GM19468 (cell line): ENCODE measurements around the gene NETO2.
"Not testable (repeated sequence)": the region's sequence is repeated elsewhere in the genome, so short reads cannot be mapped to it uniquely, and the experiment has no call there.

ENCODE experiments used
- ATAC-seq: cut with Tn5 transposase; IDR thresholded peaks from one replicate; pipeline ENCODE4 v1.9.1; 2021; ENCODE audit warnings: mild to moderate bottlenecking, moderate library complexity, moderate number of reproducible peaks; ENCODE audit not compliant: unreplicated experiment; ENCODE audit errors: extremely low read depth

Gene NETO2, protein sequence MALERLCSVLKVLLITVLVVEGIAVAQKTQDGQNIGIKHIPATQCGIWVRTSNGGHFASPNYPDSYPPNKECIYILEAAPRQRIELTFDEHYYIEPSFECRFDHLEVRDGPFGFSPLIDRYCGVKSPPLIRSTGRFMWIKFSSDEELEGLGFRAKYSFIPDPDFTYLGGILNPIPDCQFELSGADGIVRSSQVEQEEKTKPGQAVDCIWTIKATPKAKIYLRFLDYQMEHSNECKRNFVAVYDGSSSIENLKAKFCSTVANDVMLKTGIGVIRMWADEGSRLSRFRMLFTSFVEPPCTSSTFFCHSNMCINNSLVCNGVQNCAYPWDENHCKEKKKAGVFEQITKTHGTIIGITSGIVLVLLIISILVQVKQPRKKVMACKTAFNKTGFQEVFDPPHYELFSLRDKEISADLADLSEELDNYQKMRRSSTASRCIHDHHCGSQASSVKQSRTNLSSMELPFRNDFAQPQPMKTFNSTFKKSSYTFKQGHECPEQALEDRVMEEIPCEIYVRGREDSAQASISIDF

DNA sequence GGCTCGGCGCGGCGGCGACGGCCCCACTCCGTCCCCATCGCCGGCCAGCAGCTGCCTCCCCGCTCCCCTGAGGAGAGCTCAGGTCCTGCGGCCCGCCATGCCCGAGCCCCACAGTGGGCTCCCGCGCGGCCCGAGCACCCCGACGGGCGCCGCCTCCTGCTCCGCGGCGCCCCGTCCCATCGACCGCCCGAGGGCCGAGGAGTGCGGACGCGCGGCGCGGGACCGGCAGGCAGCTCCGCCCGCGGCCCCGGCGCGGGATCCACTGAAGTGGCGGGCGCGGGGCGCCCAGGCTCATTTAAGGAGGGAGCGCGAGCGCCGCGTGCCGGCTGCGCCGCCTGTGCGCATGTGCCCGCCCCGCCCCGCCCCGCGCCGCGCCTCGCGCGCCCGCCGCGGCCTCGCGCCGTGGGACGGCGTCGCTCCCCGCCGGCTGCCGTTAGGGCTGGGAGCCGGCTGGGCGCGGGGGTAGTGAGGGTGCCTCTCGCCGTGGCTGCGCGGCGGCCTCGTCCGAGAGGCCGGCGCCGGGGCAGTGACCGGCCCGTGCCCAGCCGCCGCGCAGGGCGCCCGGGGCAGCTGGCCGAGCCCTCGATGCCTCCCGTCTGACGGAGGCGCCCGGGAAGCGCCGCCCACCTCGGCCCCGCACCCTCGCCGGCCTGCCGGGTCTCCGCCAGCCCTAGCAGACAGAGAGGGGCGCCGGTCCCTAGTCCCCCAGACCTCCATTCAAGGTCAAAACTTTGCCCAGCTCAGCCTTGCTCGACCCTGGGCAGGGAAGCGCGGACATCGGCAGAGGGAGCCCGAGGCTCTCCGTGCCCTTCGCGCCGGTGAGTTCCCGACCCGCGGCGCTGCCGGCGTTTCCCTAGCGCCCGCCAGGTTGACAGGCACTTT is at the start of gene NETO2:
Gene NETO2 (minus strand): TSS at position 269 of the 882 bp plus-strand sequence. CDS start 333 bp downstream, outside the sequence.
- peak; percentile 38 for ATAC-seq

DNA sequence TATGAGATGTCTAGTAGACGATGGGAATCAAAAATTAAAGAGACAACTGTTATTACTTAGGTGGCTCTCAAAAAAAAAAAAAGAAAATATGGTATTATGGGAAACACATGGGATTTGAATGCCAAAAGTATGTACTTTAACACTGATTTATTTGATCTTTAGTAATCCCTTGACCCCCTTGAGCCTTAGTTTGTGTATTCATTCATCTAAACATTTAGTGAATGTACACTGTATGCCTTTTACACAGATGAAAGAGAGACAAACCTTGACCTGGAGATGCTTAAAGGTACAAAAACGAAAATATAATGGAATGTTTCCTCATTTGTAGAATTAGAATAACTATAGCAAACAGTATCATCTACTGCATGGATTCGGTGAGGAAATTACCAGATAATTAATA is 38.6 kb upstream of the NETO2 start:
- ATAC-seq, result no peak

DNA sequence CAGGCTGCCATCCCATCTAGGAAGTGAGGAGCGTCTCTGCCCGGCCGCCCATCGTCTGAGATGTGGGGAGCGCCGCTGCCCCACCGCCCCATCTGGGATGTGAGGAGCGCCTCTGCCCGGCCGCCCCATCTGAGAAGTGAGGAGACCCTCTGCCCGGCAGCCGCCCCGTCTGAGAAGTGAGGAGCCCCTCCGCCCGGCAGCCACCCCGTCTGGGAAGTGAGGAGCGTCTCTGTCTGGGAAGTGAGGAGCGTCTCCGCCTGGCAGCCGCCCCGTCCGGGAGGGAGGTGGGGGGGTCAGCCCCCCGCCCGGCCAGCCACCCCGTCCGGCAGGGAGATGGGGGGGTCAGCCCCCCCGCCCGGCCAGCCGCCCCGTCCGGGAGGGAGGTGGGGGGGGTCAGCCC is 37.3 kb upstream of the NETO2 start:
- not testable (repeated sequence) for ATAC-seq

DNA sequence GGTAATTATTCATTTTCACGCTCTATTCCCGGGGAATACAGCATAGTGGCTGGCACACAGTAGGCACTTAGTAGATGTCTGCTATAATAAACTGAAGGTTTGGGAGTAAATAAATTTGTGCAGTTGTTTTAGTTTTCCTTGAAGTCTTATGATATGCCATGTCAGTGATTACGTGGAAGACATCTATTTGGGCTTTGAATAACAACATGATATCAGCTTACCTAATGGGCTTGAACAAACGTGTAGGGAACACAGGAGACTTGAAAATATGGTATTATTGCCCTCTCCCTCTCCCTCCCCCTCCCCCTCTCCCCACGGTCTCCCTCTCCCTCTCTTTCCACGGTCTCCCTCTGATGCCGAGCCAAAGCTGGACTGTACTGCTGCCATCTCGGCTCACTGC is 36.3 kb upstream of the NETO2 start:
- no peak for ATAC-seq

DNA sequence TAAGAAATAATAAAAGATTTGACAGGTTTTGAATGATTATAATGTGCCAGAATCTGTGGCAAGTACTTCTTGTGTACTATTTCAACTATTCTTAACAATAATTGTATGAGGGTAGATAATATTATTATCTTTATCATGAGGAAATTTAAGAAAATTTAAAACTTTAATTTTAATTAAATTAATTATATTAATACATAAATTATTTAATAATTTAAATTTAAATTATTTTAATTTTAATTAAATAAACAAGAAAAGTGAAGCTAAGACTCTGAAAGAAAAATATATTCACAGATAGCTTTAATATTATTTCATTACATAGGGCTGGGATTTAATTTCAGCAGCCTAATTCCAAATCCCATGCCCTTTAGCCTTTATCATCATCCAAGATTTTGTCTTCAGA is 31.4 kb upstream of the NETO2 start:
- no peak for ATAC-seq

DNA sequence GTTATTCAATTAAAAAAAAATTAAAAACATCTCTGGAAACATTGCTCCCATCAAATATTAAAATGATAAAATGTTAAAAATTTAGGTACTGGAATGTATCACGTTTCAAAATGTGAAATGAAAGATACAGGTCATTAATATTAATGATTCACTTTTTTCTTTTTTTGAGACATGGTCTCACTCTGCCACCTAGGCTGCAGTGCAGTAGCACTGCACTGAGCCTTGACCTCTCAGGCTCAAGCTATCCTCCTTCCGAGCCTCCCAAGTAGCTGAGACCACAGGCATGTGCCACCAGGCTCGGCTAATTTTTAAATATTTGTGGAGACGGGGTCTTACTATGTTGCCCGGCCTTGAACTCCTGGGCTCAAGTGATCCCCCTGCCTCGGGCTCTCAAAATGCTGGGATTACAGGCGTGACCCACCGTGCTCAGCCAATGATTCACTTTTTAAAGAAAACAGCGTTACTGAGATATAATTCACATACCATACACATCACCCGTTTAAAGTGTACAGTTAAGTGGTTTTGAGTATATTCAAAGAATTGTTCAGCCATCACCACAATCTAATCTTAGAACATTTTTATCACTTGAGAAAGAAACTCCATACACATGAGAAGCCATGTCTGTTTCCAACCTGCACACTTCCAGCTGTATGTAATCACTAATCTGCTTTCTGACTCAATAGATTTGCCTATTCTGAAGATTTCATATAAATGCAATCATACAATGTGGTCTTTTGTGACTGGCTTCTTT is 19.1 kb upstream of the NETO2 start:
- ATAC-seq, result no peak

DNA sequence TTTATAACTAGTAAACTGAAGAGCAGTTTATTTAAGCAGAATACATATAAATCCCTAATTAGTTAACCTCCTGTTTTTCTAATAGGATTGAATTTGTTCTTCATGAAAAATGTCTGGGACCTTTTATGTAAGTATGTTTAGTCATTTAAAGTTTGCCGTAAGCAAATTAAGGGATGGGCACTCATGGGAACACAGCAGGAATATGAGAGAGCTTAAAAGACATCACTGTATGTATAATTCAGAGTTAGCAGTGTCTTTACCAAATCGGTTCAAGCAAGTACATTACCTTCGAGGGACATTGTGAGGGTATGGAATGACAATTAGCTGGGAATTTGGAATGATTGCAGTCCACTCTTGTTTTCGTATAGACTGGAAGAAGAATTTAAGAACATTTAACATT is 17.7 kb upstream of the NETO2 start:
- ATAC-seq, result no peak

DNA sequence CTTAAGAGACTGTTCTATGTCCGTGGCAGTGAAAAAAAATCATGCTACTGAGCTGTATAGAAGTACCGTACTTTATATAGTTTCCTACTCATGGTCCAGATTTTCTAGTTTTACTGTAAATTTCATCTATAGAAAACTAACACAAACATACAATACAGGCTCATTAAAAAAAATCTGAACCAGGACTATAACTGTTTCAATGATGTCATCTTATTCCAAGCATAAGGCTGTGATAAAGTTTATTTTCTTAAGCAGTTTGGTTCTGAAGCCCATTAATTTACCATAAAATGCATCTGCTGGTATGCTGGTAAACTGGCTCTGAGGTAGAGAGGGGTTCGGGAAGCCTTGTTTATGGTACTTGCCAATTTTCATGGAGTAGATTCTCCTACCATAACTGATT is 16.7 kb upstream of the NETO2 start:
- no peak for ATAC-seq

DNA sequence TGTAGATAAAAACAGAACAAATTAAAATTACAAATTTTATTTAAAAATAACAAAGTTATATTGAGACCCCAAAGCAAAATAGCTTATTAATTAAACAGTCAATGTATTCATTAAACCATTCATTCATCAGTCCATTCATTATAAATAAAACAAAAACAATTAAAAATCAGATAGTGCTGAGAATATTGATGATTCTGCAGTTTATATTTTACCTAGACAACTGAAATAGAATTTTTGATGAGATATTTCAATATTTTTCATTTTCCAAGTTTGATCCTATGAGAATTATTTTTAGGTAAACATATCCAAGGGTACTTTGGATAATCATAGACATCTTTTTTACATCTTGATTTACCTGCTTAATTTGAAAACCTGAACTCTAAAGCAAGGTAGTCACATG is 15.2 kb upstream of the NETO2 start:
- ATAC-seq, result no peak

DNA sequence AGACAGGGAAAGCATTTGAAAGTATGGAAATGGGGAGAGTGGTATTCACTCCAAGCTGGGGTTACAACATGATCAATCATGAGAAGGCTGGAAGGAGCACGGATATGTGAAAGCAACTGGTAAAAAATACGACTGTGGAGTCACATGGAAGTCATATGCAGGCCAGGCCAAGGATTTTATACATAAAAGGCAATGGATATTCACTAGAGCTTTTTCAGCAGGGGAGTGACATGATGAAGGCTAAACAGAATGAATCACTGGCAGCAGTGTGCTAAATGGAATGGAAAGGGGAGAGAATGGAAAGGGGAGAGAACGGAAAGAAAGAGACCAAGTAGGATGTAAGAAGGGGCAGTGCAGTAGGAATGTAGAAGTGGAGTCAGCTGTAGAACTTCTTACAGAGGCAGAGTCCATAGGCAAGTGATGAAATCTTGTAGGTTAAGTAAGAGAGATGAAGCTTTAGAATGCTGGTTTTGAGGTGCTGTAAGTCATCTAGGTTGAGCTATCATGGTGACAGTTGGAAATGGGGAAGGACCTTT is 13.0 kb upstream of the NETO2 start:
- no peak for ATAC-seq

DNA sequence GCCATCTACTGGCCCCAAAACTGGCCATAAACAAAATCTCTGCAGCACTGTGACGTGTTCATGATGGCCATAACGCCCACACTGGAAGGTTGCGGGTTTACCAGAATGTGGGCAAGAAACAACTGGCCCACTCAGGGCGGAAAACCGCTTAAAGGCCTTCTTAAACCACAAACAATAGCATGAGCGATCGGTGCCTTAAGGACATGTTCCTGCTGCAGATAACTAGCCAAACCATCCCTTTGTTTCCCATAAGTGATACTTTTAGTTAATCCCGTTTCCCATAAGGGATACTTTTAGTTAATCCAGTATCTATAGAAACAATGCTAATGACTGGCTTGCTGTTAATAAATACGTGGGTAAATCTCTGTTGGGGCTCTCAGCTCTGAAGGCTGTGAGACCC is 8.8 kb upstream of the NETO2 start:
- ATAC-seq, result not testable (repeated sequence)

DNA sequence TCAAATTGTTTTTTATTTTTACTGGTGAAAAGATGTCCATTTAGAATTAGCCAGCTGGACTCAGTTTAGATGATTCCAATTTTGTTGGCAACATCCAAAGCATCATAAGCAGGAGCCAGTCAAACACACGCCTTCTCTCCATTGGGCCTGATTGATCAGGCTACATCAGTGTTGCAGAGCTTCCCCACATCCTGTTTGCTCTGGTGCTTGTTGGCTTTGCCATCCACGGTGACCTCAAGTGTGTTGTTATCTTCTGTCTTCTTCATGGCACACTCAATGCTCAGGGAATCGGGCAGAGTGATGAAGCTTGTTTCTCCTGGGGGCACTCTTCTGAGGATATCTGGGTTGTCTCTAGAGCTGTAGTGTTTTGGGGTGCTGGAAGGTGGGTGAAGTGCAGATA is 6.3 kb upstream of the NETO2 start:
- ATAC-seq, result no peak

DNA sequence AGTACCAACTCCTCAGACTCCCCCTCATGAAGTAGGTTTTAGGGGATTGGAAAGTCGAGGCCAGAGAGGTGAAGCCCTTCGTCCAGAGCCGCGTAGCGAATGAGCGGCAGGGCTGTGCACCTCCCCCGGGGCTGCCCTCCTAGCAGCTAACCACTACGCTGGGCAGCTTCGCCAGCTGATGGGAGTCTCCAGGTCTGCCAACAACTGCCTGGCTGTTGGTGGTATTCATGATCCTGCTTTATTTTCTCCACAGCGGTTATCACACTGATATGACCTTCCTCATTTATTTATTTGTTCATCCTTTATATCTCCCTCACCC is 773 bp upstream of the NETO2 start:
- ATAC-seq, result no peak

DNA sequence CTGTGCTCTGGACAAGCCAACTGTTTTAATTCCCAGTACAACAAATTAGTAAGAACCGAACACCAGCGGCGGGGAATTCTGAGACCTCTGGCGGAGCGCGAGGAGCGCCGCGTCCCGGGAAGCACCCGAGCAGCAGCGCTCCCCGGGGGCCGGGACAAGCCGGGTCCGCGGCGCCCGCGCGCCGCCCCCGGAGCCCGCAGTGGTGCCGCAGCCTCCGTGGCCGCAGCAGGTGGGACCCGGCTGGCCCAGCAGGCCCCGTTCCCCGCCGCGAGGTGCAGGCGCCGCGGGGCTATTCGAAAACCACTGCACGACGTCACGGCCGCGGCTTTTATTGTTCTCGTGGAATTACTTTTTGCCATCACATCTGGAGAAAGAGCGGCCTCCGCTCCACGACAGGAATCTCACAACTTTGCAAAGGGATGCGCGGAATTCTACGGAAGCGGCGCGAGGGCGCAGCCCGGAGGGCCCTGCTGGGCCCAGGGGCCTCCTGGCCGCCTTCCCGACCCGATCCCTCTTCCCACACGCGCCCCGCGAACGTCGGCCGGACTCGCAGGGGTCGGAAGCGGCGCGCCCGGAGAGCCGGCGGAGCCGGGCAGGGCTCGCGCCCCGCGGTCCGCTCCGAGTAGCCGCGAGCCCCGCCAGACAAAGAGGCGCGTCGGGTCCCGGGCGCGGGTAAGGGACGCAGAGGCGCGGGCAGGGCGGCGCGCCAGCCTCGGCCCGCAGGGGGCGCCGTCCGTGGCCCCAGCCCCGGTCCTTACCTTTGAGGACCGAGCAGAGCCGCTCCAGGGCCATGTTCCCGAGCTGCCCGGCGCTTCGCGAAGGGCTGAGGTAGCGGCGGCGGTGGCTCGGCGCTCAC is 696 bp downstream of the NETO2 start:
- peak; percentile 29 for ATAC-seq

DNA sequence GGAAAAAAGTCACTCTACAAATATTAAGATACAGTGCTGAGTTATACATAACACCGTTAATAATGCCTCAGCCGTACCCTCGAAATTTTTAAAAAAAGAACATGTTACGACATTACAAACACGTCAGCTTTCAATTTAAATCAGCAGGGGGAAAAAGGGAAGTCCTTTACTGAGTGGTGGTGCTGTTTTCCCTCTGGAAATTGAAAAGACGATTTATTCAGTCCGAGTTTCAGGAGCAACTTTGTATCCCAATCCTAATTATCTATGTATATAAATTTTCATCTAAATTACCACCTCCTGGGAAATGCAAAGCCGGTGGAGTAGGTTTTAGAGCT is 1.3 kb downstream of the NETO2 start:
- no peak for ATAC-seq

DNA sequence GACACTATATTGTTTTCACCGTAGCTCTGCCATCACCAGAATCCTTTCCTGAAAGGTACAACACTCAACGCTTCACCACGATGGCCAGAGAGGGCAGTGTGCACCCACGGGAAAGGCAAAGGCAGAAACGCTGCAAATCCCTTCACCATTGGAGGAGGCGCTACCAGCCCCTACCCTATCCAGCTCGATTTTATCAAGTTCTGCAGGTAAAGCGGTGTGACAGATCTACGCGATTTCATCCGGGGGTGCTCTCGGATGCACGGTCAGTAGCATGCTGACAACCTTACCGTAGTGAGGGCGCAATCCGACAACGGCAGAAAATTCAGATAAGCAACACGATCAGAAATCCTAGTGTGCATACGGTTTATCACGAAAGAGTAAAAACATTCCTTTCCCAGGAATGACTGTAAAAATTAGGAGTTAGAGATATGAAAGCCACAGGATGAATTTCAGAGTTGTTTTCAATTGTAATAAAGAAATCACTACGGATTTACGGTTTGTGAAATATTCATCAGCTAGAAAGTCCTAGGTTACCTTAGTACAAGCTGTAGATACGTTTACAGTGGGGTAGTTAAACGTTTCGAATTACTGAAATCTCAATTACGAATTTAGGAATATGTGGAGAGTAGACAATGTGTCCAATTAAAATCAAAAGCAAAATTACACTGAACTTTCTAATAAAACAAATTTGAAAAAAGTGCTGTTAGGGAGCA is 1.8 kb downstream of the NETO2 start:
- ATAC-seq, result peak; percentile 47

DNA sequence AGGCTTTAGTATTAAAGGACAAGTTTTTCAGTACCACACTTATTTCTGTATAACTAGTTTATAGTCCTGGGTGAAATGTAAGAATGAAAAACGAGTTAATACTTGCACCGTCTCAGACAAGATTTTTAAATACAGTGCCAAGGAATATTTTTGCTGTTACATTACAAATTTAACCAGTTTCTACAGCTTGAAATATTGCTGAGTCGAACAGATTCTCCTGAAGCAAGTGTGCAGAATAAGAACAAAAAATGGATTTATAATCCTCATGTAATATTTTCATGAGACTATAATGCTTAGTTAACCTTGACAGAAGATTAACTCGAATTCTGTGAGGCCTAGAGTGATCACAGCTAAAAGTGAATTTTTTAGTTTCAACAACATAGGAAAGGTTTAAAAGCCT is 3.1 kb downstream of the NETO2 start:
- ATAC-seq, result no peak

DNA sequence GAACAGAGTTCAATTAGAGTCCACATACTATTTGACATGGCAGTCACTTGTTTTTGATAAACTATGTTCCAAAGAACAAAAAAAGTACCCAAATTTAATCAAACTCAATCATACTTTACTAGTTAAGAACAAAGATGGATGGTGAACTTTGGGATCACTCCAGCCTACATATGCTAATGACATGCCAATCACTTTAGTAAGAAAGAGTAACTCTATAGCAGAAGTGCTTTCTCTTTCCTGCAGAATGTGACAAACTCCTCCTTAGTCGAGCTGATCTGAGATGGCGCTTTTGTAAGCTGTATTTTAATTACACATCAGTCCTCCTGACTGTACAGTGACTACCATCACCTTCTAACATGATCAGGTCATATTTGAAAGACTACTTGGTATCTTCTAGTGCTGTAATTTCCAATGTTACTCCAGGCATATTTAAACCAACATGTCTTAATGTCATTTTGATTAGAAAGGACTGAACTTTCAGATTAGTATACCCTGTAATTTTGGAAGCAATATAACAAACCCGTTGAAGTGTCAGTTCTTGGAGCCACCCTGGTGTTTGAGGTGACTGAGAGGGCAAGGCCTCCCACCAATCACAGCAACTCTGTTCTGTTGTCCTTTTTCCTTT is 4.1 kb downstream of the NETO2 start:
- ATAC-seq, result no peak
